GM23338 (cell line): Measurements from ENCODE around the gene ANKRD13B. TPM values are rescaled to one million over a fixed set of nuclear protein-coding genes. Genes with fewer than 3 reads are reported as not detected.

Experiments
- ATAC-seq: fragments of 200-7000 bp; cut with Tn5 transposase; 3 replicates; pipeline ENCODE4 v1.9.1; 2020
- DNase-seq: peaks from one replicate; pipeline ENCODE4 v3.0.0-alpha.2; 2015; ENCODE audit warnings: low spot score
- H2AFZ ChIP-seq: fragments of 200-600 bp; sonication (generic); 2 replicates; pipeline ENCODE4 v1.8.0; 2016; ENCODE audit warnings: antibody characterized with exemption, mild to moderate bottlenecking, moderate library complexity
- H3F3A ChIP-seq: fragments of 200-600 bp; sonication (generic); replicated peaks from 2 replicates; pipeline ENCODE4 v1.8.0; 2017; ENCODE audit warnings: antibody characterized with exemption, mixed run types, low read depth
- H3K27ac ChIP-seq: fragments of 200-600 bp; sonication (generic); 2 replicates; pipeline ENCODE4 v1.6.1; 2016; ENCODE audit warnings: low read depth
- H3K27me3 ChIP-seq: fragments of 200-600 bp; sonication (generic); 2 replicates; pipeline ENCODE4 v1.8.0; 2016; ENCODE audit warnings: mild to moderate bottlenecking, mixed run types, moderate library complexity; ENCODE audit not compliant: insufficient read depth
- H3K36me3 ChIP-seq: fragments of 200-600 bp; sonication (generic); 2 replicates; pipeline ENCODE4 v1.8.0; 2016; ENCODE audit warnings: mild to moderate bottlenecking; ENCODE audit not compliant: insufficient read depth
- H3K4me1 ChIP-seq: fragments of 200-600 bp; sonication (generic); 2 replicates; pipeline ENCODE4 v1.8.0; 2016; ENCODE audit warnings: mild to moderate bottlenecking, moderate library complexity; ENCODE audit not compliant: insufficient read depth
- H3K4me2 ChIP-seq: fragments of 200-600 bp; sonication (generic); 2 replicates; pipeline ENCODE4 v1.7.1; 2017; ENCODE audit warnings: mixed run types
- H3K4me3 ChIP-seq: fragments of 200-600 bp; sonication (generic); 2 replicates; pipeline ENCODE4 v1.6.1; 2016; ENCODE audit warnings: mixed run types
- H3K79me2 ChIP-seq: fragments of 200-600 bp; sonication (generic); replicated peaks from 2 replicates; pipeline ENCODE4 v1.8.0; 2017; ENCODE audit warnings: mild to moderate bottlenecking; ENCODE audit not compliant: insufficient read depth
- H3K9me2 ChIP-seq: fragments of 200-600 bp; sonication (generic); 2 replicates; pipeline ENCODE4 v1.8.0; 2017; ENCODE audit not compliant: insufficient read depth
- H4K20me1 ChIP-seq: fragments of 200-600 bp; sonication (generic); replicated peaks from 2 replicates; pipeline ENCODE4 v1.8.0; 2017; ENCODE audit warnings: mild to moderate bottlenecking; ENCODE audit not compliant: insufficient read depth
- H3K27ac Mint-ChIP-seq: 2 replicates; pipeline ENCODE4 v1.8.0; 2020; ENCODE audit warnings: inconsistent platforms, mild to moderate bottlenecking, moderate library complexity, mixed read lengths
- H3K27me3 Mint-ChIP-seq: 3 replicates; pipeline ENCODE4 v1.8.0; 2022; ENCODE audit warnings: low read depth, mild to moderate bottlenecking, moderate library complexity, mixed read lengths, inconsistent platforms; ENCODE audit not compliant: insufficient read depth, poor library complexity
- H3K36me3 Mint-ChIP-seq: 3 replicates; pipeline ENCODE4 v1.8.0; 2021; ENCODE audit warnings: low read depth, mild to moderate bottlenecking, inconsistent platforms, moderate library complexity, mixed read lengths
- H3K4me1 Mint-ChIP-seq: 3 replicates; pipeline ENCODE4 v1.8.0; 2020; ENCODE audit warnings: mild to moderate bottlenecking, inconsistent platforms, mixed read lengths
- H3K4me3 Mint-ChIP-seq: 3 replicates; pipeline ENCODE4 v1.8.0; 2021; ENCODE audit warnings: moderate library complexity, mild to moderate bottlenecking, inconsistent platforms, mixed read lengths
- H3K9me3 Mint-ChIP-seq: 3 replicates; pipeline ENCODE4 v1.8.0; 2020; ENCODE audit warnings: moderate library complexity, mild to moderate bottlenecking, inconsistent platforms, mixed read lengths
- ETS1 ChIP-seq: IDR thresholded peaks from 2 replicates; pipeline ENCODE4 v1.6.1; 2016; ENCODE audit warnings: antibody characterized with exemption
- EZH2 ChIP-seq: fragments of 200-600 bp; sonication (generic); IDR thresholded peaks from one replicate; pipeline ENCODE4 v1.8.0; 2017; ENCODE audit warnings: antibody characterized with exemption, mild to moderate bottlenecking, low read depth; ENCODE audit not compliant: unreplicated experiment
- EZH2phosphoT487 ChIP-seq: fragments of 200-600 bp; sonication (generic); IDR thresholded peaks from one replicate; pipeline ENCODE4 v1.8.1; 2018; ENCODE audit warnings: antibody characterized with exemption; ENCODE audit not compliant: unreplicated experiment
- JUNB ChIP-seq: IDR thresholded peaks from one replicate; pipeline ENCODE4 v1.6.1; 2016; ENCODE audit warnings: antibody characterized with exemption; ENCODE audit not compliant: unreplicated experiment
- ZNF331 ChIP-seq: fragments of 250-450 bp; sonication (Bioruptor Pico); IDR thresholded peaks from 2 replicates; pipeline ENCODE4 v1.5.0; 2020; ENCODE audit warnings: low read depth, mild to moderate bottlenecking, moderate library complexity
- ZNF462 ChIP-seq: fragments of 250-450 bp; sonication (Bioruptor Pico); IDR thresholded peaks from 2 replicates; pipeline ENCODE4 v1.5.0; 2020; ENCODE audit warnings: mild to moderate bottlenecking, moderate library complexity
- polyA plus RNA-seq: library from polyadenylated mRNA; unstranded; fragments of >200 nt; fragmentation: Nextera tagmentation; extraction: Ambion mirVana; gene quantifications from 2 replicates; pipeline ENCODE4 v1.2.1, GENCODE V29; 2016
- total RNA-seq: library from RNA; depleted of rRNA; stranded (reverse); fragments of >200 nt; shearing (Covaris generic); gene quantifications from 2 replicates; pipeline ENCODE4 v1.2.3, GENCODE V29; 2014

ANKRD13B gene
- total and polyA plus RNA-seq, 2 experiments from 2014 or later, result 8.2 to 57.4 TPM

- Mint-ChIP-seq H3K4me3 (no peak overlapping the region), H3K36me3 (no peaks in the 10 kb centered on the region), H3K9me3 (peaks cover 1% of the 10 kb centered on the region; the same call in 1 of the 3 replicates), H3K27ac (no peak overlapping the region), H3K4me1 (no peaks in the 10 kb centered on the region), H3K27me3 (peaks cover 3% of the 10 kb centered on the region)
- Histone ChIP-seq H3K36me3 (no peaks in the 10 kb centered on the region), H3K9me2 (no peaks in the 10 kb centered on the region), H2AFZ (no peak overlapping the region), H3K27me3 (no peaks in the 10 kb centered on the region), H3K4me3 (no peak overlapping the region), H3K4me2 (no peak overlapping the region), H4K20me1 (no peaks in the 10 kb centered on the region; the same call in 1 of the 2 replicates), H3K79me2 (no peaks in the 10 kb centered on the region), H3K27ac (no peak overlapping the region), H3F3A (no peaks in the 10 kb centered on the region), H3K4me1 (no peaks in the 10 kb centered on the region)
- ATAC-seq (no peak), DNase-seq (no peak)
- TF ChIP-seq JUNB (no peak), ETS1 (no peak), ZNF331 (no peak), EZH2phosphoT487 (no peak), EZH2 (no peak), ZNF462 (CRISPR knock-in tag) (no peak)
Observed at GRCh38 chr17:29655323-29655722, 62.4 kb downstream of the ANKRD13B start.
